Epidermal melanocyte (primary cell): ENCODE results near the gene SF1.
A peak's percentile ranks its signal among the peaks of the same experiment; 100 is the strongest.

Source experiments
- DNase-seq: peaks from one replicate; pipeline ENCODE4 v3.0.0; 2011; ENCODE audit warnings: low spot score; ENCODE audit not compliant: insufficient read length

Gene SF1

GRCh38 chr11:64723907-64724862 is 54.2 kb downstream of the SF1 start:
- DNase-seq: no peak

GRCh38 chr11:64723117-64723906 is 55.0 kb downstream of the SF1 start, which contains the start of gene NRXN2:
Gene NRXN2 (minus strand): TSS chr11:64723197. CDS start chr11:64713699, 9,498 bp downstream.
- peak; percentile 93 for DNase-seq

GRCh38 chr11:64722141-64723065 is 55.9 kb downstream of the SF1 start:
- no peak for DNase-seq

- no peak for DNase-seq
These were observed 57.0 kb downstream of the SF1 start for GRCh38 chr11:64721359-64721699.

GRCh38 chr11:64720640-64721358 is 57.5 kb downstream of the SF1 start:
- DNase-seq: no peak

GRCh38 chr11:64720167-64720566 is 58.2 kb downstream of the SF1 start:
- DNase-seq: no peak

GRCh38 chr11:64719406-64719805 is 58.9 kb downstream of the SF1 start:
- DNase-seq: no peak

GRCh38 chr11:64718780-64719124 is 59.6 kb downstream of the SF1 start:
- no peak for DNase-seq

- no peak for DNase-seq
These were observed 60.1 kb downstream of the SF1 start for GRCh38 chr11:64718084-64718779.

- DNase-seq: no peak
These were observed 61.1 kb downstream of the SF1 start for GRCh38 chr11:64717268-64717578.

- no peak for DNase-seq
These were observed 61.7 kb downstream of the SF1 start for GRCh38 chr11:64716473-64717267.

GRCh38 chr11:64715756-64716472 is 62.4 kb downstream of the SF1 start:
- no peak for DNase-seq

GRCh38 chr11:64715110-64715509 is 63.2 kb downstream of the SF1 start:
- no peak for DNase-seq

- DNase-seq: no peak
These were observed 63.7 kb downstream of the SF1 start for GRCh38 chr11:64714666-64715065.
